Mesendoderm (in vitro differentiated cells): ENCODE measurements around the gene ADAMTS16.

ENCODE experiments used
- DNase-seq: peaks from one replicate; pipeline ENCODE4 v3.0.0; 2013
- H2AK5ac ChIP-seq: 2 replicates; pipeline ENCODE4 v1.6.1; 2013; ENCODE audit warnings: low read length, inconsistent platforms
- H2BK120ac ChIP-seq: 2 replicates; pipeline ENCODE4 v1.6.1; 2013; ENCODE audit warnings: low read depth, mild to moderate bottlenecking, low read length, moderate library complexity, mixed read lengths
- H2BK15ac ChIP-seq: replicated peaks from 2 replicates; pipeline ENCODE4 v1.6.1; 2013; ENCODE audit warnings: low read depth, mild to moderate bottlenecking, moderate library complexity
- H2BK5ac ChIP-seq: 2 replicates; pipeline ENCODE4 v1.6.1; 2013; ENCODE audit warnings: low read length, inconsistent platforms
- H3K18ac ChIP-seq: 2 replicates; pipeline ENCODE4 v1.6.1; 2013; ENCODE audit warnings: mild to moderate bottlenecking, low read length, mixed read lengths
- H3K23ac ChIP-seq: one replicate; pipeline ENCODE4 v1.6.1; 2013; ENCODE audit warnings: low read length
- H3K27ac ChIP-seq: 2 replicates; pipeline ENCODE4 v1.5.1; 2013; ENCODE audit warnings: low read depth, mild to moderate bottlenecking, inconsistent platforms, low read length, moderate library complexity
- H3K27me3 ChIP-seq: 2 replicates; pipeline ENCODE4 v1.6.1; 2013; ENCODE audit warnings: low read length, control low read depth, mild to moderate bottlenecking, inconsistent platforms; ENCODE audit not compliant: insufficient read depth, poor library complexity
- H3K36me3 ChIP-seq: 2 replicates; pipeline ENCODE4 v1.6.1; 2013; ENCODE audit warnings: low read length, inconsistent platforms; ENCODE audit not compliant: control insufficient read depth, insufficient read depth
- H3K4ac ChIP-seq: one replicate; pipeline ENCODE4 v1.6.1; 2013; ENCODE audit warnings: low read depth, mild to moderate bottlenecking, low read length, moderate library complexity
- H3K4me1 ChIP-seq: 2 replicates; pipeline ENCODE4 v1.6.1; 2013; ENCODE audit warnings: low read depth, low read length, inconsistent platforms; ENCODE audit not compliant: control insufficient read depth
- H3K4me2 ChIP-seq: 2 replicates; pipeline ENCODE4 v1.6.1; 2013; ENCODE audit warnings: low read length
- H3K4me3 ChIP-seq: 2 replicates; pipeline ENCODE4 v1.5.1; 2013; ENCODE audit warnings: mild to moderate bottlenecking, low read length
- H3K56ac ChIP-seq: one replicate; pipeline ENCODE4 v1.6.1; 2013; ENCODE audit warnings: low read length
- H3K79me1 ChIP-seq: 2 replicates; pipeline ENCODE4 v1.6.1; 2013; ENCODE audit warnings: low read length, inconsistent platforms
- H3K79me2 ChIP-seq: 2 replicates; pipeline ENCODE4 v1.6.1; 2013; ENCODE audit warnings: mild to moderate bottlenecking, low read length; ENCODE audit not compliant: control insufficient read depth, insufficient read depth
- H3K9ac ChIP-seq: 2 replicates; pipeline ENCODE4 v1.6.1; 2013; ENCODE audit warnings: low read length, inconsistent platforms
- H4K5ac ChIP-seq: one replicate; pipeline ENCODE4 v1.6.1; 2013; ENCODE audit warnings: low read length
- H4K8ac ChIP-seq: one replicate; pipeline ENCODE4 v1.6.1; 2013; ENCODE audit warnings: low read depth, mild to moderate bottlenecking, control low read depth, low read length, moderate library complexity
- WGBS: extraction: QIAGEN DNeasy Blood & Tissue Kit; methylation state at CpG from one replicate; pipeline ENCODE4 v1.1.7; 2013; ENCODE audit warnings: low lambda C conversion rate, missing lambda C conversion rate; ENCODE audit not compliant: insufficient coverage; ENCODE audit errors: extremely low coverage; 5-methylcytosine and 5-hydroxymethylcytosine counted together

The ADAMTS16 gene

GRCh38 chr5:5145651-5146529, 5.8 kb downstream of the ADAMTS16 start:
- no peak for DNase-seq

GRCh38 chr5:5146530-5147160, 6.5 kb downstream of the ADAMTS16 start:
- WGBS = no CpG with 5 or more reads among the region's 11 CpGs
- DNase-seq = no peak
- Histone ChIP-seq H3K79me2 (no peaks in the 10 kb centered on the region), H3K4me3 (no peak overlapping the region), H3K9ac (no peak overlapping the region), H2BK15ac (no peak overlapping the region), H2BK120ac (no peak overlapping the region), H3K4me1 (no peaks in the 10 kb centered on the region), H3K79me1 (no peaks in the 10 kb centered on the region), H3K23ac (no peak overlapping the region), H3K4ac (no peak overlapping the region), H4K8ac (no peak overlapping the region), H3K27me3 (no peaks in the 10 kb centered on the region), H3K27ac (no peak overlapping the region), H3K36me3 (no peaks in the 10 kb centered on the region), H3K18ac (no peak overlapping the region), H3K56ac (no peak overlapping the region), H3K4me2 (no peak overlapping the region), H2BK5ac (no peak overlapping the region), H2AK5ac (no peak overlapping the region), H4K5ac (no peak overlapping the region)

More at GRCh38 chr5:5145651-5146529, 5.8 kb downstream of the ADAMTS16 start:
- H3K79me1 ChIP-seq = no peaks in the 10 kb centered on the region
- H2BK5ac ChIP-seq = no peak overlapping the region
- WGBS = no CpG with 5 or more reads among the region's 18 CpGs
- H2AK5ac ChIP-seq = no peak overlapping the region
- H3K4ac ChIP-seq = no peak overlapping the region
- H3K36me3 ChIP-seq = no peaks in the 10 kb centered on the region
- H4K8ac ChIP-seq = no peak overlapping the region
- no peak overlapping the region for H4K5ac ChIP-seq
- no peak overlapping the region for H3K4me2 ChIP-seq
- H3K4me1 ChIP-seq = no peaks in the 10 kb centered on the region
- H3K27ac ChIP-seq = no peak overlapping the region
- no peak overlapping the region for H3K9ac ChIP-seq
- H2BK120ac ChIP-seq = no peak overlapping the region
- no peaks in the 10 kb centered on the region for H3K79me2 ChIP-seq
- peaks cover 5% of the 10 kb centered on the region for H3K27me3 ChIP-seq
- no peak overlapping the region for H3K18ac ChIP-seq
- no peak overlapping the region for H3K56ac ChIP-seq
- no peak overlapping the region for H3K23ac ChIP-seq
- no peak overlapping the region for H2BK15ac ChIP-seq
- no peak overlapping the region for H3K4me3 ChIP-seq

- Histone ChIP-seq H3K18ac (no peak overlapping the region), H2BK5ac (no peak overlapping the region), H2BK15ac (no peak overlapping the region), H3K56ac (no peak overlapping the region), H3K4me3 (no peak overlapping the region), H3K4ac (no peak overlapping the region), H2AK5ac (no peak overlapping the region), H3K9ac (no peak overlapping the region), H3K79me1 (no peaks in the 10 kb centered on the region), H3K36me3 (no peaks in the 10 kb centered on the region), H3K79me2 (no peaks in the 10 kb centered on the region), H3K23ac (no peak overlapping the region), H3K4me1 (no peaks in the 10 kb centered on the region), H3K27ac (no peak overlapping the region), H4K5ac (no peak overlapping the region), H4K8ac (no peak overlapping the region), H2BK120ac (no peak overlapping the region), H3K4me2 (no peak overlapping the region), H3K27me3 (no peaks in the 10 kb centered on the region)
- no peak for DNase-seq
- no CpG with 5 or more reads among the region's 1 CpG for WGBS
These were observed 9.0 kb downstream of the ADAMTS16 start for GRCh38 chr5:5149154-5149553.

DNA sequence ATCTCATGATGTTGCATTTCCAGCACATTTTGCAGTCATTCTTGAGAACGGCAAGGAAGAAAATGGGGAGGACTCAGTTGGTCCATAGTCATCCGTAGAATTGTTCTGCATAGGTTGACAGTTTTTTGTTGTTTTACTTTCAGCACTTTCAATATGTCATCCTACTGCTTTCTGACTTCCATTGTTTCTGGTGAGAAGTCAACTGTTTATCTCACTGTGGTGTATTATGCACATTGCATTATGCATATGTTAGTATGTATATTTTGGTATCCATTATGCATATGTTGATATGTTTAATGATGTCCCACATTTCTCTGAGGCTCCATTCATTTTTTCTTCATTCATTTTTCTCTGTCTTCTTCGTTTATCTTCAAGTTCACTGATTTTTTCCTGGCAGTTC, 10.5 kb downstream of the ADAMTS16 start:
- H4K5ac ChIP-seq = no peak overlapping the region
- H2BK15ac ChIP-seq = no peak overlapping the region
- no peak overlapping the region for H4K8ac ChIP-seq
- DNase-seq = no peak
- H2BK5ac ChIP-seq = no peak overlapping the region
- H3K56ac ChIP-seq = no peak overlapping the region
- H3K4ac ChIP-seq = no peak overlapping the region
- no peak overlapping the region for H3K18ac ChIP-seq
- WGBS = no CpG with 5 or more reads among the region's 3 CpGs
- H3K27me3 ChIP-seq = no peaks in the 10 kb centered on the region
- H3K4me1 ChIP-seq = no peaks in the 10 kb centered on the region
- no peaks in the 10 kb centered on the region for H3K36me3 ChIP-seq
- no peaks in the 10 kb centered on the region for H3K79me1 ChIP-seq
- H3K79me2 ChIP-seq = no peaks in the 10 kb centered on the region
- no peak overlapping the region for H3K9ac ChIP-seq
- H2AK5ac ChIP-seq = no peak overlapping the region
- H3K4me2 ChIP-seq = no peak overlapping the region
- no peak overlapping the region for H2BK120ac ChIP-seq
- H3K27ac ChIP-seq = no peak overlapping the region
- H3K4me3 ChIP-seq = no peak overlapping the region
- no peak overlapping the region for H3K23ac ChIP-seq

DNA sequence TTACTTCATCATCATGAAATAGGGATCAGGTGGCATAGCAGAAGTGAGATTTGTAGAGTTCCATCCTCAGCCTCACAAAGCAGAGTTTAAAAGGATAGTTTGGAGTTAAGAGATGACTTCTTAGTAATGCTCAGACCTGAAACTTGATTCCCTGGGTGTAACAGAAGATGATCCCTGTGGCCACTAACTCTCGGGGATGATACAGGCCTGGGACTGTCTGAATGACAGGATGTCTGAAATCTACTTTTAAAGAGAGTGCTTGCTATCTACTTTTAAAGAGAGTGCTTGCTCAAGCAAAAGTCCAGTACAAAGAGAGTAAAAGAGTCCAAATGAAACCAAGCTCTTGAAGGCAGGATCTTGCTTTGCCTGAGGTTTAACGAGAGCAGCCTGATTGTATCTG, 14.6 kb downstream of the ADAMTS16 start:
- no peaks in the 10 kb centered on the region for H3K27me3 ChIP-seq
- no peak overlapping the region for H3K27ac ChIP-seq
- no peaks in the 10 kb centered on the region for H3K79me2 ChIP-seq
- H3K9ac ChIP-seq = no peak overlapping the region
- no peak for DNase-seq
- no peak overlapping the region for H4K8ac ChIP-seq
- no CpG with 5 or more reads among the region's 2 CpGs for WGBS
- H3K79me1 ChIP-seq = no peaks in the 10 kb centered on the region
- H4K5ac ChIP-seq = no peak overlapping the region
- no peak overlapping the region for H2BK120ac ChIP-seq
- no peak overlapping the region for H3K56ac ChIP-seq
- H3K4me2 ChIP-seq = no peak overlapping the region
- H3K18ac ChIP-seq = no peak overlapping the region
- H3K36me3 ChIP-seq = no peaks in the 10 kb centered on the region
- H3K4me1 ChIP-seq = no peaks in the 10 kb centered on the region
- no peak overlapping the region for H3K4me3 ChIP-seq
- H2AK5ac ChIP-seq = no peak overlapping the region
- H2BK15ac ChIP-seq = no peak overlapping the region
- no peak overlapping the region for H3K4ac ChIP-seq
- no peak overlapping the region for H3K23ac ChIP-seq
- H2BK5ac ChIP-seq = no peak overlapping the region
